Loucy (cell line): ENCODE measurements around the gene TM9SF3.

Source experiments
- H2AFZ ChIP-seq: fragments of 200-600 bp; sonication (generic); 2 replicates; pipeline ENCODE4 v1.6.0; 2016; ENCODE audit warnings: antibody characterized with exemption, mild to moderate bottlenecking, low read length, moderate library complexity
- H3F3A ChIP-seq: fragments of 200-600 bp; 2 replicates; pipeline ENCODE4 v1.6.0; 2016; ENCODE audit warnings: antibody characterized with exemption, low read depth, mild to moderate bottlenecking
- H3K27me3 ChIP-seq: fragments of 200-600 bp; sonication (generic); 2 replicates; pipeline ENCODE4 v1.6.1; 2014; ENCODE audit warnings: low read length, mild to moderate bottlenecking; ENCODE audit not compliant: insufficient read depth, poor library complexity, severe bottlenecking
- H3K36me3 ChIP-seq: fragments of 200-600 bp; sonication (generic); 2 replicates; pipeline ENCODE4 v1.6.1; 2016; ENCODE audit warnings: low read length; ENCODE audit not compliant: insufficient read depth
- H3K4me1 ChIP-seq: fragments of 200-600 bp; sonication (generic); 2 replicates; pipeline ENCODE4 v1.5.1; 2014; ENCODE audit warnings: low read length, mild to moderate bottlenecking; ENCODE audit not compliant: insufficient read depth, poor library complexity, severe bottlenecking
- H3K4me2 ChIP-seq: fragments of 200-600 bp; sonication (generic); 2 replicates; pipeline ENCODE4 v1.6.0; 2014; ENCODE audit warnings: antibody characterized with exemption, low read length, low read depth, mild to moderate bottlenecking; ENCODE audit not compliant: poor library complexity, severe bottlenecking
- H3K4me3 ChIP-seq: fragments of 200-600 bp; sonication (generic); 2 replicates; pipeline ENCODE4 v1.5.1; 2014; ENCODE audit warnings: low read length, mild to moderate bottlenecking, mixed read lengths; ENCODE audit not compliant: poor library complexity, severe bottlenecking
- H3K79me2 ChIP-seq: fragments of 200-600 bp; sonication (generic); 2 replicates; pipeline ENCODE4 v1.6.1; 2014; ENCODE audit warnings: low read length; ENCODE audit not compliant: insufficient read depth
- H3K9ac ChIP-seq: fragments of 200-600 bp; sonication (generic); 2 replicates; pipeline ENCODE4 v1.6.0; 2014; ENCODE audit warnings: mild to moderate bottlenecking, low read depth, low read length, moderate library complexity; ENCODE audit not compliant: poor library complexity, severe bottlenecking
- H3K9me2 ChIP-seq: fragments of 200-600 bp; sonication (generic); replicated peaks from 2 replicates; pipeline ENCODE4 v1.6.1; 2016; ENCODE audit warnings: low read depth, low read length, mixed read lengths
- H3K9me3 ChIP-seq: fragments of 200-600 bp; sonication (generic); 2 replicates; pipeline ENCODE4 v1.6.1; 2014; ENCODE audit warnings: mild to moderate bottlenecking, antibody characterized with exemption, low read length, low read depth; ENCODE audit not compliant: insufficient read depth
- H4K20me1 ChIP-seq: fragments of 200-600 bp; sonication (generic); 2 replicates; pipeline ENCODE4 v1.6.0; 2014; ENCODE audit warnings: antibody characterized with exemption, low read length, mild to moderate bottlenecking; ENCODE audit not compliant: insufficient read depth, poor library complexity, severe bottlenecking
- CTCF ChIP-seq: fragments of 200-600 bp; sonication (generic); conservative IDR thresholded peaks from 2 replicates; pipeline ENCODE4 v1.5.1; 2014; ENCODE audit warnings: mild to moderate bottlenecking, antibody characterized with exemption, low read length
- EZH2phosphoT487 ChIP-seq: fragments of 200-600 bp; IDR thresholded peaks from 2 replicates; pipeline ENCODE4 v1.6.1; 2018; ENCODE audit warnings: antibody characterized with exemption, mild to moderate bottlenecking, moderate library complexity, borderline replicate concordance

TM9SF3 gene

GRCh38 chr10:96468845-96469244, 118.0 kb downstream of the TM9SF3 start:
- TF ChIP-seq CTCF (no peak), EZH2phosphoT487 (no peak)
- Histone ChIP-seq H3K4me3 (no peak overlapping the region), H3K36me3 (no peaks in the 10 kb centered on the region)

More at GRCh38 chr10:96468845-96469244, 118.0 kb downstream of the TM9SF3 start:
- no peaks in the 10 kb centered on the region for H3F3A ChIP-seq
- H3K4me2 ChIP-seq: no peak overlapping the region
- no peaks in the 10 kb centered on the region for H3K27me3 ChIP-seq
- H3K79me2 ChIP-seq: no peaks in the 10 kb centered on the region
- no peaks in the 10 kb centered on the region for H3K9me3 ChIP-seq
- no peak overlapping the region for H3K9ac ChIP-seq
- no peak overlapping the region for H2AFZ ChIP-seq
- no peaks in the 10 kb centered on the region for H4K20me1 ChIP-seq
- no peaks in the 10 kb centered on the region for H3K4me1 ChIP-seq
- H3K9me2 ChIP-seq: no peaks in the 10 kb centered on the region
